ENCODE results near the gene BBS1.

- TF ChIP-seq CHD2 (IDR thresholded peaks at IDR 0.05; ENCODE audit: low read length, partially characterized antibody) (no peak), CTCF (IDR thresholded peaks at IDR 0.05) (peak; percentile 51), RAD21 (IDR thresholded peaks at IDR 0.05; ENCODE audit: low read length) (no peak), MAX (IDR thresholded peaks at IDR 0.05; ENCODE audit: low read depth) (no peak)
Measured at GRCh38 chr11:66491315-66491935, 19.0 kb upstream of the BBS1 start.

Data from SK-N-SH (cell line).